ENCODE measurements around the gene GRK4. TPM values are rescaled to one million over a fixed set of nuclear protein-coding genes. Genes with fewer than 3 reads are reported as not detected.

The GRK4 gene
- total and polyA plus RNA-seq, 2 of the 8 experiments (the other 6 are each of a cell fraction or from before 2014, with no cell fraction given) = 0.77 to 1.8 TPM

DNA sequence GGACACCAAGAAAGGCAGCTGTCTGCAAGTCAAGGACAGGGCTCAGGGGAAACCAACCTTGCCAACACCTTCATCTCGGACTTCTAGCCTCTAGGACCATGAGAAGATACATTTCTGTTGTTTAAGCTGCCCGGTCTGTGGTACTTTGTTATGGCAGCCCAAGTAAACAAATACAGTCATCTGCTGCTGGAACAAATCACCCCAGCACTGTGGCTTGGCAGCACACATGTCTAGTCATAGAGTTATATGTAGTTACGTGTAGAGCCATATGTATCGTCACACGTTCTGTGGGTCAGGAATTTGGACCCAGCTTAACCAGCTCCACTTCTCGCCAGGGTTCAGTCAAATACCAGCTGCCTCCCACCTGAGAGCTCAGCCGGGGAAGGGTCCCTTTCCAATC, 108.4 kb downstream of the GRK4 start:
- Histone ChIP-seq H3K79me1 (ENCODE audit: low read depth, low read length) (peaks cover 5% of the 10 kb centered on the region), H2BK12ac (ENCODE audit: low read depth, low read length) (no peak overlapping the region), H3K27ac (ENCODE audit: low read depth, low read length) (no peak overlapping the region), H3K9ac (replicated peaks in 1 of 4; ENCODE audit: extremely low read depth in 1 of 4, low read depth in 3 of 4, low read length in 3 of 4) (no peak overlapping the region), H3K4ac (replicated peaks; ENCODE audit: insufficient read length, low read depth, low read length) (no peak overlapping the region), H3K14ac (ENCODE audit: insufficient read length) (no peak overlapping the region), H3K56ac (replicated peaks; ENCODE audit: insufficient read length, low read depth, low read length) (no peak overlapping the region), H3K4me1 (replicated peaks in 1 of 4; ENCODE audit: control insufficient read depth in 3 of 4, insufficient read depth in 4 of 4, low read length in 3 of 4) (peaks cover 2 to 5% (median 3%) of the 10 kb centered on the region in 4 experiments; a peak in 6 of 7 replicates), H4K20me1 (replicated peaks in 1 of 2; ENCODE audit: control insufficient read depth in 1 of 2, insufficient read depth in 2 of 2, low read length in 2 of 2) (peaks cover 8% of the 10 kb centered on the region in 2 experiments), H3K79me2 (ENCODE audit: control insufficient read depth in 1 of 2, insufficient read depth in 2 of 2, low read length in 2 of 2) (peaks cover 10 to 13% of the 10 kb centered on the region in 2 experiments), H2BK15ac (ENCODE audit: low read length) (no peak overlapping the region), H4K91ac (replicated peaks; ENCODE audit: insufficient read length, low read length) (no peak overlapping the region), H3K36me3 (ENCODE audit: control insufficient read depth in 2 of 4, insufficient read depth in 4 of 4, low read length in 3 of 4) (no peaks in the 10 kb centered on the region), H3K27me3 (replicated peaks in 1 of 4; ENCODE audit: control insufficient read depth in 3 of 4, extremely low read depth in 1 of 4, insufficient read depth in 3 of 4, low read length in 3 of 4) (no peaks in the 10 kb centered on the region), H3K18ac (ENCODE audit: extremely low read depth, low read length) (no peak overlapping the region), H4K5ac (ENCODE audit: insufficient read length, low read depth, low read length) (no peak overlapping the region), H2BK120ac (replicated peaks; ENCODE audit: low read depth, low read length) (no peak overlapping the region), H2BK20ac (ENCODE audit: low read length) (no peak overlapping the region), H2AK5ac (ENCODE audit: low read depth, low read length) (0 out of 2 replicates have a peak overlapping the region, but pooled peaks have one; percentile 24), H3K23me2 (ENCODE audit: low read depth, low read length) (peaks cover 9% of the 10 kb centered on the region), H3K4me2 (ENCODE audit: insufficient read depth in 1 of 2, low read depth in 2 of 2, low read length in 2 of 2) (no peak overlapping the region), H3K23ac (ENCODE audit: insufficient read length) (no peak overlapping the region), H3K9me3 (ENCODE audit: insufficient read depth in 2 of 2, low read depth in 1 of 2, low read length in 1 of 2) (no peaks in the 10 kb centered on the region), H3K4me3 (ENCODE audit: extremely low read depth in 1 of 4, insufficient read depth in 2 of 4, low read depth in 3 of 4, low read length in 4 of 4) (no peak overlapping the region), H4K8ac (ENCODE audit: extremely low read depth, insufficient read depth, low read length) (no peak overlapping the region), H2BK5ac (ENCODE audit: low read depth, low read length) (no peak overlapping the region), H2AFZ (ENCODE audit: low read length) (no peak overlapping the region)
- TF ChIP-seq TCF12 (IDR thresholded peaks at IDR 0.05; ENCODE audit: low read depth, low read length) (no peak), NANOG (IDR thresholded peaks at IDR 0.05; ENCODE audit: insufficient read depth, low read depth, low read length, poor library complexity, severe bottlenecking) (no peak), CBX8 (IDR thresholded peaks at IDR 0.05; ENCODE audit: borderline replicate concordance, low read depth, low read length) (no peak)
- TF ChIP-seq, protein P1, sequence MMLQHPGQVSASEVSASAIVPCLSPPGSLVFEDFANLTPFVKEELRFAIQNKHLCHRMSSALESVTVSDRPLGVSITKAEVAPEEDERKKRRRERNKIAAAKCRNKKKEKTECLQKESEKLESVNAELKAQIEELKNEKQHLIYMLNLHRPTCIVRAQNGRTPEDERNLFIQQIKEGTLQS (IDR thresholded peaks at IDR 0.05; ENCODE audit: insufficient read depth, low read depth, low read length) = no peak
- POLR2A ChIA-PET (ENCODE audit: partially characterized antibody) = no interaction called here
- DNase-seq (ENCODE audit: low read depth in 1 of 2, low spot score in 2 of 2) (no peak), FAIRE-seq (no peak)
- WGBS, 2 experiments (ENCODE audit: extremely low coverage in 1 of 2, insufficient coverage in 1 of 2, insufficient read length in 1 of 2, insufficient replicate concordance in 2 of 2, low coverage in 1 of 2, low lambda C conversion rate in 2 of 2, missing lambda C conversion rate in 1 of 2) = 93% methylated on average over 7 of the region's 7 CpGs; no CpG with 5 or more reads in 1 of the 2 experiments
- CTCF ChIA-PET (ENCODE audit: partially characterized antibody) = interaction anchor here (1.4 to 2.4 kb wide), 3 partner anchors 12 to 26 kb away, joined by 5 to 12 read pairs (median 5); no protein-coding TSS in a partner anchor
